ENCODE data around the gene SLC16A2. TPM values are rescaled to one million over a fixed set of nuclear protein-coding genes. Genes with fewer than 3 reads are reported as not detected.
"Not testable (repeated sequence)": the region's sequence is repeated elsewhere in the genome, so short reads cannot be mapped to it uniquely, and the experiment has no call there.

Gene SLC16A2
- polyA plus RNA-seq, 1 donor from 2014 or later = not detected

DNA sequence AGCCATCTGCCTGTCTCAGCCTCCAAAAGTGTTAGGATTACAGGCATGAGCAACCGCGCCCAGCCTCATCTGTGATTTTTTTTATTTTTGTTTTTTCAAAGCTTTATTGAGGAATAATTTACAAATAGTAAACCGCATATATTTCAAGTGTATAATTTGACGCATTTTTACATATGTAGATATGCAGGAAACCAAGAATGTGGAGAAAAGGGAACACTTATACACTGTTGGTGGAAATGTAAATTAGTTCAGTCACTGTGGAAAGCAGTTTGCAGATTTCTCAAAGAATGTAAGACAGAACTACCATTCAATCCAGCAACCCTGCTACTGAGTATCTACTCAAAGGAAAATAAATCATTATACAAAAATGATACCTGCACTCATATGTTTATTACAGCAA lies 85.9 kb downstream of the SLC16A2 start:
- no peaks in the 10 kb centered on the region for H3K36me3 Mint-ChIP-seq
- no peak overlapping the region for H3K27ac Mint-ChIP-seq
- H3K4me3 Mint-ChIP-seq = no peak overlapping the region
- no peaks in the 10 kb centered on the region for H3K9me3 Mint-ChIP-seq
- peaks cover 5 to 10% (median 7%) of the 10 kb centered on the region in 3 donors for H3K4me1 Mint-ChIP-seq
- no peaks in the 10 kb centered on the region for H3K27me3 Mint-ChIP-seq

DNA sequence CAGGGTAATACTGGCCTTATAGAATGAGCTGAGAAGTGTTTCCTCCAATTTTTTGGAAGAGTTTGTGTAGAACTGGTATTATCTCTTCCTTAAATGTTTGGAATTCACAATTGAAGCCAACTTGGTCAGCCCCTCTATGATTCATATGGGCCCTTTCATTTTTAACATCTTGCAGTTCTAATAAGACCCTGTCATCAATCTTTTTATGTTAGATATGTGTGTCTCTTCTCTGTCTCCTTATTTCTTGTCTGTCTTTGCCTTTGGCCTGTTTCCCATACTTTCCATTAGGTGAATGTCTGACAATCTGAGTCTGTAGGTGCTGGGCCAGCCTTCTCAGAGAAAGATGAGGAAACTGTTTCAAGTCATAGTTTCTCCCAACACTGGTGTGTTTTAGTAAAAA lies 88.7 kb downstream of the SLC16A2 start:
- Mint-ChIP-seq H3K27me3 (peaks cover 5% of the 10 kb centered on the region), H3K27ac (peak overlapping the region in 1 of 3 donors; percentile 55), H3K4me1 (peaks cover 5 to 10% (median 7%) of the 10 kb centered on the region in 3 donors), H3K36me3 (no peaks in the 10 kb centered on the region), H3K4me3 (no peak overlapping the region), H3K9me3 (no peaks in the 10 kb centered on the region)

DNA sequence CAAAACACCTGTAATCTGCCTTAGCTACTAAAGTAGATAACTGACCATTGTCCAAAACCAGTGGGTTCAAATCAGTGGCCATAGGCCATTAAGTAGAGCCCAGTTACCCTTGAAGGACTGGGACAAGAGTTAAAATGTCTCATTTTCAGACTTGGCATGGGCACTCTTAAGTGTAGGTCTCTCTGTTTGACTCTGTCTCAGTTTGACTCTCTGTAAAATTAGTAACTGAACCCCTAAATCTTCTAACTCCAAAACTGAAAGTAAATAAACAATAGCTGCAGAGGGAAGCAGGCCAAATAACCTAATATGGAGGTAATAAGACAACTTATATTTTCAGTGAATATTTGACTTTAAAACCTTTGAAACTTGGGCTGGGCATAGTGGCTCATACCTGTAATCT lies 89.1 kb downstream of the SLC16A2 start:
- H3K27ac Mint-ChIP-seq = peak overlapping the region in 1 of 3 donors; percentile 55
- H3K9me3 Mint-ChIP-seq = no peaks in the 10 kb centered on the region
- H3K27me3 Mint-ChIP-seq = peaks cover 5% of the 10 kb centered on the region
- peaks cover 5 to 10% (median 7%) of the 10 kb centered on the region in 3 donors for H3K4me1 Mint-ChIP-seq
- H3K36me3 Mint-ChIP-seq = no peaks in the 10 kb centered on the region
- peak overlapping the region in 2 of 4 donors; percentile 35 to 56 for H3K4me3 Mint-ChIP-seq

DNA sequence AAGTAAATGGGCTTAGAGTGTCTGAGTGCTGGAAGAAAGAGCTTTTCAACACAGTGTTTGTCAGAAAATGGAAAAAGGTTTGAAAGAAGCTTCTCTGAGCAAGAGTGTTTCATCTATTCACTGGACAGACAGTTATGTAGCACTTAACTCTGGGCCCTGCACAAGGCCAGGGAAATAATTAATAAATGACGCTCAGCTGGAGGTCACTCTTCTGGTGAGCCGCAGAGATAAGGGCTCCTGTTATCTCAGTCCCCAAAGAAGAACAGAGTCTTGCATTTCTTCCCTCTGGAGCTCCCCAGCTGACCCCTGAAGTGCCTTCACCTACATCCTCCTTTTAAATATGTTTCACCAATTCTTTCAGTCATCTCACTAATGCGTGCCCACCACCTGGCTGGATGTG lies 90.4 kb downstream of the SLC16A2 start:
- Mint-ChIP-seq H3K27ac (no peak overlapping the region), H3K36me3 (no peaks in the 10 kb centered on the region), H3K4me1 (peaks cover 0 to 3% (median 3%) of the 10 kb centered on the region in 3 donors), H3K9me3 (peaks cover 0 to 3% (median 0%) of the 10 kb centered on the region in 3 donors), H3K27me3 (peaks cover 5% of the 10 kb centered on the region), H3K4me3 (peak overlapping the region in 1 of 4 donors; percentile 27)

DNA sequence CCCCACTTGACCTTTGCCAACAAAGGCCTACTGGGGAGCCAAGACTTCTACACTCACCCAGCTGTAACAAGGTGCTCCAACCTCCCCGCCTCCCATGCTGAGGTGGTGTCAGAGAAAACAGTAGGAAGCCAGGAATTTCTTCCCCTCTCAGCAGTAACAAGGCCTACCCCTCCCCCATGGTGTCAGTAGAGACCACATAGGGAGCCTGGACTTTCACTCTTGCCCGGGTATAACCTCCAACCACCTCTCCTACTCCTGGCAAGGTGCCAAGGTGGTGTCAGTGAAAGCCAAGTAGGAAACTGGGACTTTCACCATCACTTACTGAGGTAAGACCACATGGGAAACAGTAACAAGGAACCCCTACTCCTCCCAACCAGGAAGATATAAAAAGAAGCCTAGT lies 93.1 kb downstream of the SLC16A2 start:
- peaks cover 0 to 5% (median 1%) of the 10 kb centered on the region in 3 donors for H3K9me3 Mint-ChIP-seq
- H3K4me1 Mint-ChIP-seq = peaks cover 0 to 3% (median 3%) of the 10 kb centered on the region in 3 donors
- H3K4me3 Mint-ChIP-seq = no peak overlapping the region
- no peak overlapping the region for H3K27ac Mint-ChIP-seq
- peaks cover 5% of the 10 kb centered on the region for H3K27me3 Mint-ChIP-seq
- H3K36me3 Mint-ChIP-seq = no peaks in the 10 kb centered on the region

DNA sequence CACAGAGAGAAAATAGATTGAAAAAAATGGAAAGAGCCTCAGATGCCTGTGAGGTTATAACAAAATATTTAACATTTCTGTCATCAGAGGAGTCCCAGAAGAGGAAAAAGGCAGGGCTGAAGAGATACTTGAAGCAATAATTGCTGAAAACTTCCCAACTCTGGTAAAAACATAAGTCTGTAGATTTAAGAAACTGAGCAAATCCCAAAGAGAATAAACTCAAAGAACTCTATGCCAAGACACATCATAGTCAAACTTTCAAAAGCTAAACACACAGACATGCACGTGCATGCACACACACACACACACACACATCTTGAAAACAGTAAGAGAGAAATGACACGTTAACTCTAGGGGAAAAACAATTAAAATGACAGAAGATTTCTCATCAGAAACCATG lies 94.1 kb downstream of the SLC16A2 start:
- H3K27me3 Mint-ChIP-seq = peaks cover 5% of the 10 kb centered on the region
- H3K4me1 Mint-ChIP-seq = peaks cover 0 to 3% (median 3%) of the 10 kb centered on the region in 3 donors
- H3K9me3 Mint-ChIP-seq = peaks cover 0 to 5% (median 1%) of the 10 kb centered on the region in 3 donors
- H3K27ac Mint-ChIP-seq = no peak overlapping the region
- H3K36me3 Mint-ChIP-seq = no peaks in the 10 kb centered on the region
- H3K4me3 Mint-ChIP-seq = no peak overlapping the region

DNA sequence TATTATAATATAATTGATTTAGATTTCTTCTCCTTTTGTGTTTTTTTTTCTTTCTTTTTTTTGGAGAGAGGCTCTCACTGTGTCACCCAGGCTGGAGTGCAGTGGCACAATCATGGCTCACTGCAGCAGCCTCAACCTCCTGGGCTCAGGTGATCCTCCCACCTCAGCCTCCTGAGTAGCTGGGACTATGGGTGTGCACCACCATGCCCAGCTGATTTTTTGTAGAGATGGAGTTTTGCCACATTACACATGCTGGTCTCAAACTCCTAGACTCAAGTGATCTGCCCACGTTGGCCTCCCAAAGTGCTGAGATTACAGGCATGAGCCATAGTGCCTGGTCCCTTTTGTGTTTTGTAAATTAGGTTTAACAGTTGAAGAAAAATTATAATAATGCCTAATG lies 94.7 kb downstream of the SLC16A2 start:
- H3K4me1 Mint-ChIP-seq, H3K27ac Mint-ChIP-seq, H3K27me3 Mint-ChIP-seq, H3K4me3 Mint-ChIP-seq, H3K36me3 Mint-ChIP-seq, H3K9me3 Mint-ChIP-seq: not testable (repeated sequence)

DNA sequence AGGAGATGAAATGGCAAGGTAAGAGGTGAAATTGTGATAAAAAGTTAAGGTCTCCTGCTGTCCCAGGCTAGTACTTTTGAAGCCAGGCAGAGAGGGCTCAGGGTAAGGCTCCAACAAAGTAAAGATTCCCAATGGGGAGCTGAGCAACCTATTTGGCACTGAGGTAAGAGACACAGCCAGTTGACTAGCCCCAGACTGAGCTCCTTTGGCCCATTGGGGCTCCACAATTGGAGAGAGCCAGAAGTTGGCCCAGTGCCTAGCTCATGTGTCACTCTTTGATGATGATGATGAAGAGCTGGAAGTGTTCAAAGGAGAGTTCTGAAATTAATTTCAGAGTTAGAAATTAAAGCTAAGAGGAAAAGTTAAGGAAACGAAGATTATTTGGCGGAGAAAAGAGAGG lies 98.6 kb downstream of the SLC16A2 start:
- Mint-ChIP-seq H3K27ac (no peak overlapping the region), H3K4me3 (no peak overlapping the region), H3K4me1 (no peaks in the 10 kb centered on the region), H3K9me3 (peaks cover 0 to 5% (median 1%) of the 10 kb centered on the region in 3 donors), H3K36me3 (no peaks in the 10 kb centered on the region), H3K27me3 (no peaks in the 10 kb centered on the region)

DNA sequence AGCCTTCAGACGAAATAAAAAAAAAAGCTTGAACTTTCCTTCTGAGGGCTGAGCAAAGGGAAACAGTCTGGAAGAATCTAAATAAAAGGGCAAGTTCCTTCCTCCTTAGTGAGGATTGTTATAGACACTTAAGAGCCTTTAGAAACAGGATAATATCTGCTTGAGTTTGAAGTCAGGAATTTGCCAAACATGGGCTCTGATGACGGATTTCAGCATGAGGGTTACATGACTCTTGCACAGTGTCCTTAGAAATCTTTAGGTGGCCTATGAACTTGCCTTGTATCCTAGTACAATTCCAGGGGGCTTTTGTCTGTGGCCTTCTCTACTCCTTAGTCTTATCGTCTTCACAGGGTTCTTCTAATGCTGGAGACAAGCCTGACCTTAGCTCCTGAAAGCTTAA lies 99.0 kb downstream of the SLC16A2 start:
- Mint-ChIP-seq H3K4me1 (no peaks in the 10 kb centered on the region), H3K27me3 (no peaks in the 10 kb centered on the region), H3K36me3 (no peaks in the 10 kb centered on the region), H3K27ac (no peak overlapping the region), H3K4me3 (no peak overlapping the region), H3K9me3 (peaks cover 0 to 5% (median 1%) of the 10 kb centered on the region in 3 donors)

DNA sequence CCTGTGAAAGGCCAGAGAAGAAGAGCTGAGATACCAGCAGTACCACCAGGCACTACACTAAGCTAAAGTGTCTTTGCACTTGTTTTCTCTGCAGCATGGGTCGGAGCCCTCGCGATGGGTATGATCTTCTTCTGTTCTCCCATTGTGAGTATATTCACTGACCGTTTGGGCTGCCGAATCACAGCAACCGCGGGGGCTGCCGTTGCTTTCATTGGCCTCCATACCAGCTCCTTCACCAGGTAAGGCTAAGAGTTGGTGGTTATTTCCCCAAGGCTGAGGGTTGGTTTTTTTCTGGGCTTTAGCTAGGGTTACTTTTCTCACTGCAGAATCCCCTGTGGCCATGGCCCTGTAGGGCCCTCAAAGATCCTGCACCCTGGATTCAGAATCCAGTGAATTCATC lies 99.6 kb downstream of the SLC16A2 start:
- no peak overlapping the region for H3K27ac Mint-ChIP-seq
- no peak overlapping the region for H3K4me3 Mint-ChIP-seq
- H3K4me1 Mint-ChIP-seq = no peaks in the 10 kb centered on the region
- H3K9me3 Mint-ChIP-seq = peaks cover 0 to 5% (median 1%) of the 10 kb centered on the region in 3 donors
- H3K27me3 Mint-ChIP-seq = no peaks in the 10 kb centered on the region
- no peaks in the 10 kb centered on the region for H3K36me3 Mint-ChIP-seq

DNA sequence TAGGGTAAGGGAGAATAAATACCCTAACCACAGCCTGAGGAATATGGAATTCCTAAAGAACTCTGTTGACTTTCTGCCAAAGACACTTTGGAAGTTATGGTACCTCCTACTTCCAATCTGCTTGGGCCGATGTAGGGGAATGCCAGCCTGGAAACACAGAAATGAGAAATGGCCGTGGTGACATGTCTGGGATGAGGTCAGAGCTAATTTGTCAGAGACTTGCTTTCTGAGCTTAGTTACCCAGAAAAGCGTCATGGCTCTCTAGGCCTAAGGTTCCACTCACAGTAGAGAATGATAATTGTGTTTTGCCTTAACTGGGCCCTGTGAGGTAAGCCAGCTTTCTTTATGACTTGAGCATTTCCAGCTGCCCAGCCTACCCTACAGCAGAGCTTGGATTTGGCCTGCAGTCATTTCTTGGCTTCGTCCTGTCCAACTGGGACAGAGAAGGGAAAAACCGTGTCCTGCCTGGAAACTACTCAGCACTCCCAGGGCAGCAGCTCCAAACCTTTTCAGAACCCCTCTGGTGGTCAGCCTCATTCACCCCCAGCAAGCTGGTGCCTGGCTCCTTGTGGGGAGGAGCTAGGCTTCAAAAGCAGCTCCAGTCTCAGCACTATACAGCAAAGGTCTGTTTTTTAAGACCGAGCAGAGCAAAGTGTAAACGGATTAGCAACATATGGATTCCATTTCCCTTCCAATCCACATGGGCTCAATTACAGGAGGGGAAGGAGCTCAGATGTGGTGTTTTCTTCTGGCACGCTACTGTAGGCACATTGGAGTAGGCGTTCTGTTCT lies 100.9 kb downstream of the SLC16A2 start:
- H3K4me1 Mint-ChIP-seq = no peaks in the 10 kb centered on the region
- H3K27ac Mint-ChIP-seq = no peak overlapping the region
- no peak overlapping the region for H3K4me3 Mint-ChIP-seq
- H3K27me3 Mint-ChIP-seq = no peaks in the 10 kb centered on the region
- no peaks in the 10 kb centered on the region for H3K36me3 Mint-ChIP-seq
- H3K9me3 Mint-ChIP-seq = peaks cover 0 to 1% (median 0%) of the 10 kb centered on the region in 3 donors

DNA sequence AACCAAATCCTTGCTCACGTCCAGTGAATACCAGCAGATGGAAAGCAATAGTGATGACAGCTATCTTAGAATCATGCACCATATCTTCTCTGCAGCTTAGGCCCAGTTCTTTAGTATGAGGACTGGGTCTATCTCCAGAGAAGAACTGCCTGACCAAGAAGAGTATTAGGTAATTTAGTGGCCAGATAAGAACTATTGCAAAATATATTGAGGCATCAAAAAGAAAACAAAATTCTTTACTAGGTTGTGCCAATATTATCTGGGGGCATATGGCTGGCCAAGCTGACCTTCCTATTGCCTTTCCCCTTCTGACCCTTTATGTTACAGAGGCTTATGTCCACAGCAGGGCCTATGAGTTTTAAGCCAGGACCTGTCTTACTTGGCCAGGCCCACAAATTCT lies 101.9 kb downstream of the SLC16A2 start:
- Mint-ChIP-seq H3K4me3 (no peak overlapping the region), H3K27ac (no peak overlapping the region), H3K4me1 (no peaks in the 10 kb centered on the region), H3K36me3 (no peaks in the 10 kb centered on the region), H3K9me3 (no peaks in the 10 kb centered on the region), H3K27me3 (no peaks in the 10 kb centered on the region)

DNA sequence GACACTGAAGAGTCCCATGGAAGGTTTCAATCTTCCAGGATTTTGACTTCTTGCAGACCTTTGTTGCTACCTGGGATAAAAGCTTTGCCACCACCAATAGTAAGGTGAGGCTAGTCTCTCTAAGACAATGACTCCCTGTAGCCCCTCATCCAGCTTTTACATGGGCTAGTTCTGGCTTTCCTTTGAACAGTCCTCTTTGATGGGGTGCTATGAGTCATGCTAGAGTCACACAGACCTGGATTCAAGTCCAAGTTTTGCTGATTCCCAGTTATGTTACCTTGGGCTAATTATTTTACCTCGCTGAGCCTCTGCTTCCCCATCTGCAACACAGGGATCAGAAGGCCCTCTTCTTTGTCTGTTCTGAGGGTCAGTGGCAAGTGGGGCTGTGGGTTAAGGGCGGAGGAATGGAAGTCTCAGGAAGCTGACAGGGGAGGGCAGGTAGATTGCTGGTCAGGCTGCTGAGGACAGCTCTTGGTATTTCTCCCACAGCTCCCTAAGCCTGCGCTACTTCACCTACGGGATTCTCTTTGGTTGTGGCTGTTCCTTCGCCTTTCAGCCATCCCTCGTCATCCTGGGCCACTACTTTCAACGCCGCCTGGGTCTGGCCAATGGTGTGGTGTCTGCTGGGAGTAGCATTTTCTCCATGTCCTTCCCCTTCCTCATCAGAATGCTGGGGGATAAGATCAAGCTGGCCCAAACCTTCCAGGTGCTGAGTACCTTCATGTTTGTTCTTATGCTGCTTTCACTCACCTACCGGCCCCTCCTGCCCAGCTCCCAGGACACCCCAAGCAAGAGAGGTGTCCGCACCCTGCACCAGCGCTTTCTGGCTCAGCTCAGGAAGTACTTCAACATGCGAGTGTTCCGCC lies 102.8 kb downstream of the SLC16A2 start:
- H3K36me3 Mint-ChIP-seq = no peaks in the 10 kb centered on the region
- no peak overlapping the region for H3K27ac Mint-ChIP-seq
- H3K4me1 Mint-ChIP-seq = no peaks in the 10 kb centered on the region
- no peak overlapping the region for H3K4me3 Mint-ChIP-seq
- H3K27me3 Mint-ChIP-seq = no peaks in the 10 kb centered on the region
- no peaks in the 10 kb centered on the region for H3K9me3 Mint-ChIP-seq

DNA sequence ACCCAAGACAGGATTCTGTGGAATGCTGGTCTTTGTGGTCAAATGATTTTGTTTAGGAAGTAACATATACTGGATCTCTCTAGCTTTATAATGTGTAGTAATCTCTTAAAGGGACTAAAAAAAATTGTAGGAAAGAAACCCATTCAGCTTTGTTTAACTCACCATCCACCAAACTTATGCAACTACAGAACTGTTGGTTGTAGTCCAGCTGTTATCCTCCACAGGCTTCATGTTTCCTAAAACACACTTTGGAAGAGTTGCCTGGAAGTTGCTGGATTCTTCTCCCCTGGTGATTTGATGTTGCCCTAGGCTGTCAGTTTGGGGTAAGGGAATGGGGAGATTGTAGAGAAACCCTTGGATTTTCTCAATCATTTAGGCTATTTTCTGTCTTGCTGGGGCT lies 103.8 kb downstream of the SLC16A2 start:
- no peaks in the 10 kb centered on the region for H3K27me3 Mint-ChIP-seq
- no peak overlapping the region for H3K27ac Mint-ChIP-seq
- no peaks in the 10 kb centered on the region for H3K4me1 Mint-ChIP-seq
- no peak overlapping the region for H3K4me3 Mint-ChIP-seq
- H3K36me3 Mint-ChIP-seq = no peaks in the 10 kb centered on the region
- H3K9me3 Mint-ChIP-seq = no peaks in the 10 kb centered on the region

DNA sequence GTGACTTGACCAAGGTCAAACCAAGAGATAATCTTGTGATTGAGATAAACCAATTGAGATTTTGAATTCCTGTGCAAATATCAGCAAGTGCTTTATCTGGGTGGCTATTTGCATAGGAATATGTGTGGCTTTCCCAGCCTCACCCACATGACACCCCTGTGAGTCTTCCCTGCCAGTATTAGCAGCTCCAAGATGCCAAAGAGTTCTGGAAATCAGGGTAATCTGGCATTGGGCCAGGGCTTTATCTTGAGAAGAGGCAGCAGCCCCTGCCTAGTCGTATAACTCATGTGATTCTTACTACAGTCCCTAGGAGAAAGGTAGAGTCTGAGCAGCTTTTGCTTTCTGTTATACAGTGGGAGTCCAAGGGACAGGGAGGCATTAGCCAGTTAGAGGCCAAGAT lies 105.5 kb downstream of the SLC16A2 start:
- Mint-ChIP-seq H3K4me1 (no peaks in the 10 kb centered on the region), H3K9me3 (no peaks in the 10 kb centered on the region), H3K27ac (no peak overlapping the region), H3K4me3 (no peak overlapping the region), H3K36me3 (no peaks in the 10 kb centered on the region), H3K27me3 (no peaks in the 10 kb centered on the region)
